Stimulated activated naive CD8-positive, alpha-beta T cell treated with anti-CD3 and anti-CD28 coated beads, Interleukin-15, Interleukin-2, amounts not matched to agents 100 U/mL and 50 U/mL, for 24 hours (primary cell): ENCODE results near the gene GRM4.
"Not testable (repeated sequence)": the region's sequence is repeated elsewhere in the genome, so short reads cannot be mapped to it uniquely, and the experiment has no call there.

Experiments used
- ATAC-seq: fragments of 150-1000 bp; cut with Tn5 transposase; one replicate; pipeline ENCODE4 v1.10.0; 2021
- DNase-seq: peaks from one replicate; pipeline ENCODE4 v3.0.0; 2021

GRM4 gene

GRCh38 chr6:34020807-34021553, 124.9 kb downstream of the GRM4 start:
- ATAC-seq (no peak), DNase-seq (no peak)

DNA sequence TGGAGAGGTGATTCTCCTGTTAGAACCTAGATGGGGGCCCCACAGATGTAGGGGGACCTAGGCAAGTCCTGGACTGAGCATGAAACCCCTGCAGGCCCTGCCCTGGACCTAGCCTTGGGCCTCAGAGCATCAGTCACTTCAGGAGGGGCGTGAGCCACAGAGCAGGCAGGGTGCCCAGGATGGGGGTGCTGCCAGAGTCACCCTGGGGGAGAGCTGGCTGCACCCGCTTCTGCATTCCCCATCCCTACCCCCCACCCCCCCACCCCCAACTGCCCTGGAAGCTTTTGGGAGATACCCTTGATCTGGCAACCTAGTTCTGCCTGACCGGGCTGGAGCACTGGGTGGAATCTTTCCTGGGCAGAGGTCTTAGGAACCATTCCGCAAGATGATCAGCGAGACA, 125.6 kb downstream of the GRM4 start:
- ATAC-seq = no peak
- no peak for DNase-seq

- DNase-seq (no peak), ATAC-seq (no peak)
These were observed 126.8 kb downstream of the GRM4 start for GRCh38 chr6:34018961-34019606.

GRCh38 chr6:34018026-34018425, 127.9 kb downstream of the GRM4 start:
- DNase-seq = no peak
- no peak for ATAC-seq

DNA sequence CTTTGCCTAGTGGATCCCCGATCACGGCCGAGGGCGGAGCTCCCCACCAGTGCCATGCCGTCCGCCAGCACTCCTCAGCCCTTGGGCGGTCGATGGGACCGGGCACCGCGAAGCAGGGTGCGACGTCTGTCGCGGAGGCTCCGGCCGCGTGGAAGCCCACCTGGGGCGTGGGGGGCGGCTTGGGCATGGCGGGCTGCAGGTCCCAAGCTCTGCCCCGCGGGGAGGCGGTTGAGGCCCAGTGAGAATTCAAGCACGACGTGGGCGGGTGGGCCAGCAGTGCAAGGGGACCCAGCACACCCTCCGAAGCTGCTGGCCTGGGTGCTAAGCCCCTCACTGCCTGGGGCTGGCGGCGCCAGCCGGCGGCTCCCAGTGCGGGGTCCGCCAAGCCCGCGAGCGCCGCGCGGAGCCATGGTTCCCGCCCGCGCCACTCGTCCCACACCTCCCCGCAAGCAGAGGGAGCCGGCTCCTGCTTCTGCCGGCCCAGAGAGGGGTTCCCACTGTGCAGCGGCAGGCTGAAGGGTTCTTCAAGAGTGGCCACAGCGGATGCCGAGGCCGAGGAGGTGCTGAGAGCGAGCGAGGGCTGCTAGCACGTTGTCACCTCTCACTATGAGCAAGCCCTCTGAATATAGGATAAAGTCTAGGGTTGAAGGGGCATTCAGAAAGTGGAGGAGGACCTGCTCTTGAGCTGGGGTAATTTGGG, 128.6 kb downstream of the GRM4 start:
- no peak for ATAC-seq

DNA sequence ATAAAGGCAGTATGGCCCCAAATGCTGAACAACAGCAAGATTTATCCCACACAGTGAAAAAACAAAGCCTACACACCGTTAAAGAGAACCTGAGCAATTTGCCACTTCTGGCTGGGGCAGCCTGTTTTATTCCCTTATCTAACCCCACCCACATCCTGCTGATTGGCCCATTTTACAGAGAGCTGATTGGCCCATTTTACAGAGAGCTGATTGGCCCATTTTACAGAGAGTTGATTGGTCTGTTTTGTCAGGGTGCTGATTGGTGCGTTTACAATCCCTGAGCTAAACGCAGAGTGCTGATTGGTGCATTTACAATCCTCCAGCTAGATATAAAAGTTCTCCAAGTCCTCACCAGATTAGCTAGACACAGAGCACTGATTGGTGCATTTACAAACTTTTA, 129.3 kb downstream of the GRM4 start:
- not testable (repeated sequence) for DNase-seq, ATAC-seq

More for the DNA sequence above, 128.6 kb downstream of the GRM4 start:
- DNase-seq = no peak

DNA sequence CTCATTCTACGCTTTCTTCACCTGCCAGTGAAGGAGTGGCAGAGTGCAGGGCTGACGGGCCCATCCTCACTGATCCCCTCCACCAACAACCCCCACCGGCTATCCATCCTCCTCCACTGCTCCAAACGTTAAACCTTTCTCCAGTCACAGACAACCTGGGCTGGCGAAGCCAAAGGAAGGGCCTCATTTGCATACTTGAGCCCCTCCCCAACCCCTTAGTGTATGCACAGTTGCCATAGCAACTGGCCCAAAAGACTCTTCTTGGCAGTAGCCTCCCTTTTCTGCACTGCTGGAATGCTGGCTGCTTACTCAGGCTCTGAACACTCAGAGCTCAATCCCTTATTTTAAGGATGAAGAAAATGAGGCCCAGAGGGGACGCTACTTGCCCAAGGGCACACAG, 130.3 kb downstream of the GRM4 start:
- ATAC-seq (no peak), DNase-seq (no peak)

DNA sequence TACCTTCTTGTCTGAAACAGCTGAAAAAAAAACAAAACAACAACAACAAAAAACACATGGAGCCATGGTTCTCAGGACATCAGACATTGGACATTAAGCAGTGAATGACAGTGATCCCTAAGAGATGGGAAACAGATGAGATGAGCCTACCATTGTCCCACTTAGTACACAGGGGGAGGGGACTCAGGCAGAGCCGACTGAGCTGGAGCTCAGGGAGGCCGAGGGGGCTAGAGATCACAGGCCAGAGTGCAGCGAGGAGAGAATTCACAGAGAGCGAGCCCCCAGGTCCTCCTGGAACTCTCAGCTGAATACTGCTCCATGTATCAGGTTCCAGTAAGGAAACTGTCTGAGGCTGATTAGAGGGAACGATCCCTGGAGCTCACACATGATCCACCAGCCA, 134.6 kb downstream of the GRM4 start:
- ATAC-seq (no peak), DNase-seq (no peak)

GRCh38 chr6:34005901-34006531, 139.9 kb downstream of the GRM4 start:
- ATAC-seq = no peak
- DNase-seq = no peak

DNA sequence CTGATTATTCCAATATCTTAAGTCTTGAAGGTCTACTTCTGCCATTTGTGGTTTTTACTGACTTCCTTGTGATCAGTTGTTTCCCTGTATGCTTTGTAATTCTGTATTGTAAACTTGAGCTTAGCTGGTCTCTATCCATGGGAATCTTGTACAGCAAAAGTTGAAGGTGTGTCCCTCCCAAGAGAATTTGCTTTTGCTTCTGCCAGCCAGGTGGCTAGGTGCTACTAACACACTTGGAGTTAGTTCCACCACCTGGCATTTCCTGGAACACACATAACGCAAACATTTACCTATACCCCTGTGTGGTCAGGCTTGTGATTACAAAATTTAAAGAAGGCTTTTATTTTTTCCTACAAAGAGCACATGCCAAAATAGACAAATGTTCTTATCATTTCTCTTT, 141.2 kb downstream of the GRM4 start:
- no peak for ATAC-seq

GRCh38 chr6:34003962-34004361, 141.9 kb downstream of the GRM4 start:
- DNase-seq = no peak
- ATAC-seq = no peak

More for the DNA sequence above, 141.2 kb downstream of the GRM4 start:
- no peak for DNase-seq

DNA sequence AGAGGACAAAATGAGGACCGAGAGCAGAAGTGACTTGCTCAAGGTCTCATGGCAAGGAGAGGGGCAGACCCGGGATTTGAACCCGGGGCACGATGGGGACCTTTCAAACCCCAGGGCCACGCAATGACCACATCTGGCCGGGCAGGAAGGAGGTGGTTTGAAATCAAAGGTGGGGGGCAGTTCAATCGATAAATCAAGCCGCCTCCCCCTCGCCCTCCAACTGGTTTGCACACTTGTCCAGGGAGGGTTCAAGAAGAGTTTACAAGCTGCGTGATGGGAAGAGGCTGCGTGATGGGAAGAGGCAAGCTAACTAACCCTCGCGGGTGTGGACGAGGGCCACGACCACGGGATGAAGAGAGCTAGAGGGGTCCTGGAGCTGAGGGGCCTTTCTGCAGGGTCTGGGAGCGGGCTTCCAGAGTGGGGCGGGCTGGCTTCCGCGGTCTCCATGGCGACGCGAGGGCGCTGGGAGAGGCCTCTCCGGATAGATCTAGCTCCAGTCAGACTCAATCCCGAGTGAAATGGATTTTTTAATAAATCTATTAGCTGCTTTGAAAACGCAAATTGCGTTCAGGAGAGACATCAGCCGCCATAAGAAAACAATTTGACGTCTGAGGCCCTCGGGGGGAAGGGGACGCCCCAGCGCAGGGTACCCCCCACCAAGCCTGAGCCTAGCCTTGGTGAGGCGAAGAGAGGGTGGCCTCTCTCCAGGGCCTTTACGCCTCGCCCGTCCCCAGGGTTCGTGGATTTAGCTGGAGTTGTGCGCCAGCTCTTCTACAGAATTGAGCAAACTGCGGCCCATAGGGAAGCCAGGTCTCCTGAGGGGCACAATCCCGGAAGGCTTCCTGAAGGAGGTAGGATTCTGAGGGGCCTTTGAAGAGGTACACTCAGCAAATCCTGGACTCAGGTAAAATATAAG, 143.9 kb downstream of the GRM4 start:
- ATAC-seq = no peak
- no peak for DNase-seq

GRCh38 chr6:34000281-34000680, 145.6 kb downstream of the GRM4 start:
- ATAC-seq (no peak), DNase-seq (no peak)

DNA sequence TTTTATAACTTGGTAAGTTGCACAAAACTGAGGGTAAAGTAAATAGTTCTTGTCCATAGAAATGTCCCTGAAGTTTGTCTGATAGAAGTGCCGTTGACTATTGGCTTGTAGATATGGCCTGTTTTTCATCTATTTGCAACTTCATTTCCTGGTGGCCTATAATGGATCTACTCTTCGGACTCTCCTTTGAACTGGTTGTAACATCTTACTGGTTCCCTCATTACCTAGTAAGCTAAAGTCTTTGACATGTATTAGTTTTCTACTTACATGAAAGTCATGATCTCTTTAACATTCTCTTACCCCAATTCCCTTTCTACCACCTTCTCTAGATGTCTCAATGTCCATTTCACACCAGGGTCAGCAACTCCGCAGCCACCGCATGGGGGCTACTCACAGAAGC, 146.3 kb downstream of the GRM4 start:
- ATAC-seq = no peak
- no peak for DNase-seq

- ATAC-seq (no peak), DNase-seq (no peak)
These were observed 147.2 kb downstream of the GRM4 start for GRCh38 chr6:33998660-33999059.

DNA sequence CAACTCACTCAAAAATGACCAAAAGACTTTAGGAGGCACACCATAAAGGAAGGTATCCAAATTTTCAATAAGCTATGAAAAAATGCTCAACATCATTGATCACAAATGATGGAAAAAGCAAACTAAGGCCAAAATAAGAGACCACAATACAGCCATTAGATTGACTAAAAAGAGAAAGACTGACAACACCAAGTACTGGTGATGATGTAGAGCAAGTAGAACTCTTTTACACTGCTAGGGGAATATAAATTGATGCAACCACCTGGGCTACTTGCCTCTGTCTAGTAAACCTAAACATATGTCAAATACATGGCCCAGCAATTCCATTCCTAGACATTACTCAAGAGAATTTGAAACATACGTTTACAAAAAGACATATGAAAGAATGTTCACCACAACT, 148.6 kb downstream of the GRM4 start:
- no peak for DNase-seq
- no peak for ATAC-seq

- DNase-seq = no peak
These were observed 149.8 kb downstream of the GRM4 start for GRCh38 chr6:33996120-33996475.

DNA sequence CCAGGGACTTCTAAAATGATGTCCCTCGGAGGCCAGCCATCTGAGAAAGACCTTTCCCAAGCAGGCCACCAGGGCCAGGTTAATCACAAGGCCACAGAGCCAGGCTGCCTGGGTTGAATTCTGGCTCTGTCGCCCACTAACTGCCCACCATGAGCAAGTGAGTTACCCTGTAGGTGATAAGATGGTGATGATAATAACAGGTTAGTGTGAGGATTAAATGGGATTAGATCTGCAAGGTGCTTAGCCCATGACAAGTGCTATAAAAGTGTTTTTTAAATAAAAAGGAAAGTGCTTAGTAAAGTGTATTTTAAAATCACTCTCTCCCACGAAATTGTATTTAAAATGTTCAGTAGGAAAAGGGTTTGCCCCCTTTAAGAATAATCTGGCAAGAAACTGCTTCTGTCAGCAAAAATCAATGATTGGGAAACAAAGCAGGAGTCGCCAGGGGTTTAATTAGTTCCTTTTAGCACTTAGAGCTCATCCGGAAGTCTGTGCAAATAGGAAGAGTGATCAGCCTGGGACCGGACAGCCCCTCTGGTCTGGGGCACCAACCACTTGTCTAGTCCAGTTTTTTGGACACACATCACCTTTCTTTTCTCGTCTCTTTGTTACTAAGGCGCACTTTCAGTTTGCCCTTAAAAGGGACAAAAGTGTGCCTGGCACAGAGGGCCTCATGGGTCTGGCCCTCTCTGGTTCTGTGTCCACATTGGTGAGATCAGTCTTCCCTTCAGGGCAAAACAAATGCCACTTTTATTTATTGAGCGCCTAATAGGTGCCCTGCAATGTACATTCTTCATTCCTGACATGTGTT, 150.4 kb downstream of the GRM4 start:
- ATAC-seq (no peak), DNase-seq (no peak)

More at GRCh38 chr6:33996120-33996475, 149.8 kb downstream of the GRM4 start:
- no peak for ATAC-seq

DNA sequence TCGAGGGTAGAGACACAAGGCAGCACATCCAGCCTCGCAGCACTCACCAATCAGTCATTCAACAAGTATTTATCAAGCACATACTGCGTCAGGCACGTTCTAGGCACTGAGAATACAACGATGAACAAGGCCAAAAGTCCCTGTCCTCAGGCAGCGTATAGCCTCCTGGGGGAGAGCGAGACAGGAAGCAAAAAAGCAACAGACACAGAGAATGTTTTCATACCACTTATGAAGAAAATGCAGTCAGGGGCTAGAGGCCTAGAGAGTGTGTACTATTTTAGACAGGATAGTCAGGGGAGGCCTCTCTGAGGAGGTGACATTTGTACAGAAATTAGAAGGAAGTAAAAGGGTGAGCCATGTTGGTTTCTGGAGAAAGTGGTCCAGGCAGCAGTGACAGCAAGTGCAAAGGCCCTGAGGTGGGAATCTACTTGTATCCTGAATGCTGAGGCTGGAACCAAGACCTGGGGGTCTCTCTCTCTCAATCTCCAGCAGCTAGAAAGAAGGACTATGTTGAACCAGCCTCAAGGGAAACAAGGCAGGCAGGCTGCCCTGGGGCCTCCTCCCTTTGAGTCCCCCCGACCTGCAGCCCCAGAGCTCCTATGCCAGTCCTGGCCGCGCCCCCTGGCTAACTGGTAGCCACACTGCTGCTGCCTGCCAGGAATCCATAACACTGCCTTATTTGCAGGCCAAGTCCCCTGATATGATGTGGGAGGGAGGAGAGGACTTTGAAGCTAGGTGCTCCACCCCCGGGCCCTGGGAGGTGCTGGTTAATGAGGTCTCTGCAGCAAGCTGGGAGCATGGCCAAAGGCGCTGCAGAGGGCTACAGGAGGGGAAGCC, 151.2 kb downstream of the GRM4 start:
- no peak for ATAC-seq
- no peak for DNase-seq
